ENCODE results near the gene CITED2. TPM values are rescaled to one million over a fixed set of nuclear protein-coding genes. Genes with fewer than 3 reads are reported as not detected.
"Not testable (repeated sequence)": the region's sequence is repeated elsewhere in the genome, so short reads cannot be mapped to it uniquely, and the experiment has no call there.

CITED2 gene
- total RNA-seq, 1 donor from 2014 or later = 105 TPM

DNA sequence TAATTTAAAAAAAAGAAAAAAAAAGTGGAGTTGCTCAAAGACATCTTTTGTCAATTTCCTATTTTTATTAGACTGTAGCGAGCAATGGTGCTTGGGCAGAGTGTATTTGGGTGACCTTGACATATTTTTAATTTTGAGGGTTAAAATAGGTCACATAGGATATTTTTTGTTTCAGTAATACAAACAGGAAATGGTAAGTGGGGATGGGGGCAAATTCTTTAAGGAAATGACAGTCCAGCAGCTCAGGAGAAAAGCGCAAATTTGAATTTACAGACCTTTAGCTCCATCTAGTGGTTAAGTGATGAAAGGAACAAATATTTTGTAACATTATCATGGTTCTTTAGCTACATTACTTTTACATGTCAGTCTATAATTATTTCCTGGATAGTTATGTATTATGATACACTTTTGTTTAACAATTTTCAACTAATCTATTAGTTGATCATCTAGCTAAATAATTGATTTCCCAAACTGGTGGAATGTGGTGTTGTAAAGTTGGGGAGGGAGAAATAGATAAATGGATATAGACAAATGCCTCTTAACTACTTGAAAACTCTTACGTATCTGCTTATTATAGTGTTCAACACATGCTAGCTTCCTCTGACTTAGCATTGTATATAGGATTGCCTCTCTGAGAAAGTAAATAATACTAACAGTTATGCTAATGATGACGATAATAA, 10.0 kb downstream of the CITED2 start:
- Histone ChIP-seq H3K27ac (replicated peaks) (no peak overlapping the region), H3K36me3 (no peaks in the 10 kb centered on the region), H3K4me3 (no peak overlapping the region), H3K4me1 (peaks cover 19% of the 10 kb centered on the region), H3K9me3 (replicated peaks) (no peaks in the 10 kb centered on the region), H3K27me3 (ENCODE audit: low read depth) (no peaks in the 10 kb centered on the region)
- intact Hi-C loops (cut with micrococcal nuclease) = loop anchor here (2.0 to 10.0 kb wide), 3 partner anchors 147 to 530 kb away; no protein-coding TSS in a partner anchor
- TF ChIP-seq, protein P1, sequence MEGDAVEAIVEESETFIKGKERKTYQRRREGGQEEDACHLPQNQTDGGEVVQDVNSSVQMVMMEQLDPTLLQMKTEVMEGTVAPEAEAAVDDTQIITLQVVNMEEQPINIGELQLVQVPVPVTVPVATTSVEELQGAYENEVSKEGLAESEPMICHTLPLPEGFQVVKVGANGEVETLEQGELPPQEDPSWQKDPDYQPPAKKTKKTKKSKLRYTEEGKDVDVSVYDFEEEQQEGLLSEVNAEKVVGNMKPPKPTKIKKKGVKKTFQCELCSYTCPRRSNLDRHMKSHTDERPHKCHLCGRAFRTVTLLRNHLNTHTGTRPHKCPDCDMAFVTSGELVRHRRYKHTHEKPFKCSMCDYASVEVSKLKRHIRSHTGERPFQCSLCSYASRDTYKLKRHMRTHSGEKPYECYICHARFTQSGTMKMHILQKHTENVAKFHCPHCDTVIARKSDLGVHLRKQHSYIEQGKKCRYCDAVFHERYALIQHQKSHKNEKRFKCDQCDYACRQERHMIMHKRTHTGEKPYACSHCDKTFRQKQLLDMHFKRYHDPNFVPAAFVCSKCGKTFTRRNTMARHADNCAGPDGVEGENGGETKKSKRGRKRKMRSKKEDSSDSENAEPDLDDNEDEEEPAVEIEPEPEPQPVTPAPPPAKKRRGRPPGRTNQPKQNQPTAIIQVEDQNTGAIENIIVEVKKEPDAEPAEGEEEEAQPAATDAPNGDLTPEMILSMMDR (IDR thresholded peaks at IDR 0.05; ENCODE audit: borderline replicate concordance) = peak; percentile 79
- no peak for DNase-seq

DNA sequence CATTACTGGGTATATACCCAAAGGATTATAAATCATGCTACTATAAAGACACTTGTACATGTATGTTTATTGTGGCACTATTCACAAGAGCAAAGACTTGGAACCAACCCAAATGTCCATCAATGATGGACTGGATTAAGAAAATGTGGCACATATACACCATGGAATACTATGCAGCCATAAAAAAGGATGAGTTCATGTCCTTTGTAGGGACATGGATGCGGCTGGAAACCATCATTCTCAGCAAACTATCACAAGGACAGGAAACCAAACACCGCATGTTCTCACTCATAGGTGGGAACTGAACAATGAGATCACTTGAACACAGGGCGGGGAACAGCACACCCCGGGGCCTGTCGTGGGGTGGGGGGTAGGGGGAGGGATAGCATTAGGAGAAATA, 10.7 kb downstream of the CITED2 start:
- H3K36me3 ChIP-seq; H3K27me3 ChIP-seq (ENCODE audit: low read depth); H3K27ac ChIP-seq (replicated peaks); H3K9me3 ChIP-seq (replicated peaks); H3K4me3 ChIP-seq; DNase-seq: not testable (repeated sequence)
- intact Hi-C loops (cut with micrococcal nuclease) = loop anchor here (2.0 to 10.0 kb wide), 3 partner anchors 146 to 529 kb away; no protein-coding TSS in a partner anchor
- peaks cover 13% of the 10 kb centered on the region for H3K4me1 ChIP-seq

GRCh38 chr6:139363123-139363522, 11.3 kb downstream of the CITED2 start:
- not testable (repeated sequence) for DNase-seq; H3K4me3 ChIP-seq; H3K27me3 ChIP-seq (ENCODE audit: low read depth); H3K4me1 ChIP-seq; H3K27ac ChIP-seq (replicated peaks); H3K36me3 ChIP-seq; H3K9me3 ChIP-seq (replicated peaks)
- intact Hi-C loops (cut with micrococcal nuclease) = loop anchor here (5.0 to 10.0 kb wide), 2 partner anchors 146 to 528 kb away; no protein-coding TSS in a partner anchor

GRCh38 chr6:139361211-139361610, 13.2 kb downstream of the CITED2 start:
- intact Hi-C loops (cut with micrococcal nuclease) = loop anchor here (5.0 to 10.0 kb wide), 2 partner anchors 144 to 526 kb away; no protein-coding TSS in a partner anchor
- no peak for DNase-seq
- no peaks in the 10 kb centered on the region for H3K4me1 ChIP-seq
- H3K27ac ChIP-seq (replicated peaks) = no peak overlapping the region
- no peaks in the 10 kb centered on the region for H3K36me3 ChIP-seq
- TF ChIP-seq, protein P1 (IDR thresholded peaks at IDR 0.05; ENCODE audit: borderline replicate concordance) = no peak
- no peaks in the 10 kb centered on the region for H3K27me3 ChIP-seq (ENCODE audit: low read depth)
- H3K4me3 ChIP-seq = no peak overlapping the region
- H3K9me3 ChIP-seq (replicated peaks) = no peaks in the 10 kb centered on the region

- H3K4me3 ChIP-seq = no peak overlapping the region
- no peak overlapping the region for H3K27ac ChIP-seq (replicated peaks)
- no peaks in the 10 kb centered on the region for H3K9me3 ChIP-seq (replicated peaks)
- H3K36me3 ChIP-seq = no peaks in the 10 kb centered on the region
- intact Hi-C loops (cut with micrococcal nuclease) = no loop called here
- TF ChIP-seq, protein P1 (IDR thresholded peaks at IDR 0.05; ENCODE audit: borderline replicate concordance) = no peak
- H3K27me3 ChIP-seq (ENCODE audit: low read depth) = no peaks in the 10 kb centered on the region
- DNase-seq = no peak
- H3K4me1 ChIP-seq = peaks cover 12% of the 10 kb centered on the region
These were observed 17.5 kb downstream of the CITED2 start for GRCh38 chr6:139356924-139357323.

DNA sequence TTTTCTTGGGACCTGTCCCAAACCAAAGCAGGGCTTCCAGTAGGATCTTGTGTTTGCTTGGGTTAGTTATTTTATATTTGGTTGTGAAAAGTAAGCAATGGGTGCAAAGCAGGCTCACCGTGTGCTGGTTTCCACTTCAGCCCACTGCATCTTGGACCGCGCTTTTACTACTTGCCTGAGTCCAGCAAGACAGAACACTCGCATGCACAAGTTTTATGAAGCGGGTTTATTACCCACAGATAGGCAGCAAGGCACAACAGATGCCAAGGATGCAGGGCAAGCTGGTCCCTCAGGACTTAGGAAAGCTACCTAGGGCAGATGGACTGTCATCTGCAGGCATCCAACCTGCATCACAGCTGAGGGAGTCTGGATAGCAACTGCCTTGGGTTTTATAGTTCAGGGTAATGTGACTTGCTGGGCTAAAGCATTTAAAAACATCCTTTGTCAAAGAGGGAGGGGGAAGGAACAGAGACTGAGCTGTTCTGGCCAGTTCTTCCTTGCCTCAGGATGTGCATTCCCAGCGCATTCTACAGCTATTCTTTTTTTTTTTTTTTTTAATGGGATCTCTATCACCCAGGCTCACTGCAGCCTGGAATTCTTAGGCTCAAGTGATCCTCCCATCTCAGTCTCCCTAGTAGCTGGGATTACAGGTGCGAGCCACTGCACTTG, 18.5 kb downstream of the CITED2 start:
- no peak overlapping the region for H3K4me3 ChIP-seq
- H3K4me1 ChIP-seq = peaks cover 12% of the 10 kb centered on the region
- no peaks in the 10 kb centered on the region for H3K9me3 ChIP-seq (replicated peaks)
- intact Hi-C loops (cut with micrococcal nuclease) = no loop called here
- TF ChIP-seq, protein P1 (IDR thresholded peaks at IDR 0.05; ENCODE audit: borderline replicate concordance) = no peak
- no peaks in the 10 kb centered on the region for H3K27me3 ChIP-seq (ENCODE audit: low read depth)
- H3K27ac ChIP-seq (replicated peaks) = no peak overlapping the region
- DNase-seq = no peak
- no peaks in the 10 kb centered on the region for H3K36me3 ChIP-seq
